Astrocyte (in vitro differentiated cells and primary cell): ENCODE data around the gene ZNF619. TPM values are rescaled to one million over a fixed set of nuclear protein-coding genes. Genes with fewer than 3 reads are reported as not detected.

Experiments used
- DNase-seq: peaks from one replicate; pipeline ENCODE4 v3.0.0-alpha.2; 2010; ENCODE audit warnings: low read depth
- FAIRE-seq: peaks from 2 replicates; lab custom pipeline; 2011; peaks lifted over from hg19 to GRCh38; lab: Jason Lieb, UNC
- H2AFZ ChIP-seq: 2 replicates; pipeline ENCODE4 v1.6.0; 2012; ENCODE audit warnings: low read depth, low read length, inconsistent platforms
- H3K27ac ChIP-seq: 2 replicates; pipeline ENCODE4 v1.5.1; 2011; ENCODE audit warnings: low read depth, low read length, inconsistent platforms
- H3K27me3 ChIP-seq: 2 replicates; pipeline ENCODE4 v1.6.0; 2011; ENCODE audit warnings: low read length, inconsistent platforms; ENCODE audit not compliant: insufficient read depth
- H3K36me3 ChIP-seq: 2 replicates; pipeline ENCODE4 v1.5.1; 2011; ENCODE audit warnings: low read length, inconsistent platforms; ENCODE audit not compliant: insufficient read depth
- H3K4me1 ChIP-seq: 2 replicates; pipeline ENCODE4 v1.5.1; 2011; ENCODE audit warnings: low read length, inconsistent platforms; ENCODE audit not compliant: insufficient read depth
- H3K4me2 ChIP-seq: 2 replicates; pipeline ENCODE4 v1.6.0; 2012; ENCODE audit warnings: low read length, inconsistent platforms
- H3K4me3 ChIP-seq: 2 replicates; pipeline ENCODE4 v1.5.1; 2011; ENCODE audit warnings: low read depth, mild to moderate bottlenecking, low read length, inconsistent platforms; ENCODE audit not compliant: insufficient read depth
- H3K79me2 ChIP-seq: 2 replicates; pipeline ENCODE4 v1.6.0; 2012; ENCODE audit warnings: mild to moderate bottlenecking, low read length, inconsistent platforms; ENCODE audit not compliant: insufficient read depth
- H3K9ac ChIP-seq: 2 replicates; pipeline ENCODE4 v1.6.0; 2012; ENCODE audit warnings: mild to moderate bottlenecking, low read length, inconsistent platforms
- H3K9me3 ChIP-seq: 2 replicates; pipeline ENCODE4 v1.5.1; 2012; ENCODE audit warnings: low read depth, mild to moderate bottlenecking, low read length, inconsistent platforms; ENCODE audit not compliant: insufficient read depth
- H4K20me1 ChIP-seq: 2 replicates; pipeline ENCODE4 v1.6.0; 2012; ENCODE audit warnings: low read length, inconsistent platforms; ENCODE audit not compliant: insufficient read depth
- H3K27ac Mint-ChIP-seq: one replicate; pipeline ENCODE4 v1.8.0; 2021; ENCODE audit warnings: mild to moderate bottlenecking, mixed read lengths; ENCODE audit not compliant: unreplicated experiment
- H3K27me3 Mint-ChIP-seq: one replicate; pipeline ENCODE4 v1.8.0; 2021; ENCODE audit warnings: low read depth, mixed read lengths; ENCODE audit not compliant: unreplicated experiment
- H3K36me3 Mint-ChIP-seq: one replicate; pipeline ENCODE4 v1.8.0; 2021; ENCODE audit warnings: low read depth, mixed read lengths; ENCODE audit not compliant: unreplicated experiment
- H3K4me1 Mint-ChIP-seq: one replicate; pipeline ENCODE4 v1.8.0; 2021; ENCODE audit warnings: low read depth, mixed read lengths; ENCODE audit not compliant: unreplicated experiment
- H3K4me3 Mint-ChIP-seq: one replicate; pipeline ENCODE4 v1.8.0; 2021; ENCODE audit warnings: mild to moderate bottlenecking, moderate library complexity, mixed read lengths; ENCODE audit not compliant: unreplicated experiment
- H3K9me3 Mint-ChIP-seq: one replicate; pipeline ENCODE4 v1.8.0; 2021; ENCODE audit warnings: mild to moderate bottlenecking, mixed read lengths; ENCODE audit not compliant: unreplicated experiment
- CTCF ChIP-seq: IDR thresholded peaks from 2 replicates; pipeline ENCODE4 v1.5.1; 2011; ENCODE audit warnings: low read depth, mild to moderate bottlenecking, inconsistent platforms, low read length, moderate library complexity; ENCODE audit not compliant: insufficient read depth
- EZH2 ChIP-seq: IDR thresholded peaks from 2 replicates; pipeline ENCODE4 v1.6.1; 2012; ENCODE audit warnings: mild to moderate bottlenecking, low read length, inconsistent platforms; ENCODE audit not compliant: insufficient read depth
- total RNA-seq: library from RNA; stranded (reverse); gene quantifications from 2 replicates; pipeline ENCODE4 v1.2.1, GENCODE V29; 2021

The ZNF619 gene
- total RNA-seq, 1 donor from 2014 or later = 3.4 TPM

GRCh38 chr3:40504636-40505430, 27.9 kb downstream of the ZNF619 start:
- H3K4me2 ChIP-seq = peak overlapping the region; percentile 96
- H3K9ac ChIP-seq = peak overlapping the region; percentile 15
- peak; percentile 99 for FAIRE-seq
- Mint-ChIP-seq H3K27me3 (no peaks in the 10 kb centered on the region), H3K4me1 (peaks cover 8% of the 10 kb centered on the region), H3K4me3 (peak overlapping the region; percentile 92), H3K27ac (peak overlapping the region; percentile 21), H3K36me3 (no peaks in the 10 kb centered on the region), H3K9me3 (no peaks in the 10 kb centered on the region)
- no peak for TF ChIP-seq CTCF
- TF ChIP-seq EZH2 = no peak
- H3K36me3 ChIP-seq = no peaks in the 10 kb centered on the region
- H4K20me1 ChIP-seq = no peaks in the 10 kb centered on the region
- H3K9me3 ChIP-seq = no peaks in the 10 kb centered on the region
- peak; percentile 94 for DNase-seq
- H2AFZ ChIP-seq = no peak overlapping the region
- H3K27me3 ChIP-seq = no peaks in the 10 kb centered on the region
- peak overlapping the region; percentile 73 for H3K27ac ChIP-seq
- H3K4me3 ChIP-seq = peak overlapping the region; percentile 76
- no peaks in the 10 kb centered on the region for H3K79me2 ChIP-seq
- peaks cover 19% of the 10 kb centered on the region for H3K4me1 ChIP-seq

- H3K4me3 Mint-ChIP-seq = peak within 1 kb of the TSS; percentile 92
- no peaks in the 10 kb centered on the region for H3K79me2 ChIP-seq
- H3K27ac Mint-ChIP-seq = peak within 1 kb of the TSS; percentile 48
- peak within 1 kb of the TSS; percentile 78 for H3K9ac ChIP-seq
- peak within 1 kb of the TSS; percentile 73 for H3K27ac ChIP-seq
- peak within 1 kb of the TSS; percentile 96 for H3K4me2 ChIP-seq
- H3K36me3 ChIP-seq = no peaks in the 10 kb centered on the region
- no peaks in the 10 kb centered on the region for H3K9me3 ChIP-seq
- peaks cover 19% of the 10 kb centered on the region for H3K4me1 ChIP-seq
- no peaks in the 10 kb centered on the region for H4K20me1 ChIP-seq
- peaks cover 8% of the 10 kb centered on the region for H3K4me1 Mint-ChIP-seq
- no peaks in the 10 kb centered on the region for H3K27me3 ChIP-seq
- H3K4me3 ChIP-seq = peak within 1 kb of the TSS; percentile 76
- no peaks in the 10 kb centered on the region for H3K27me3 Mint-ChIP-seq
- DNase-seq (peak; percentile 48), FAIRE-seq (no peak)
- peak within 1 kb of the TSS; percentile 78 for H2AFZ ChIP-seq
- TF ChIP-seq CTCF = peak; percentile 18
- no peak for TF ChIP-seq EZH2
- H3K9me3 Mint-ChIP-seq = no peaks in the 10 kb centered on the region
- H3K36me3 Mint-ChIP-seq = peaks cover 3% of the 10 kb centered on the region
Observed at GRCh38 chr3:40505599-40506462, 28.9 kb downstream of the ZNF619 start, which contains the start of gene ZNF620. TSS of gene ZNF620 (plus strand) at chr3:40506039. CDS start at chr3:40506353, 314 bp downstream.
